ENCODE data around the gene THEM4. TPM values are rescaled to one million over a fixed set of nuclear protein-coding genes. Genes with fewer than 3 reads are reported as not detected.
A peak's percentile ranks its signal among the peaks of the same experiment; 100 is the strongest.

Gene THEM4
- total and polyA plus RNA-seq, 2 of the 8 experiments (the other 6 are each of a cell fraction or from before 2014, with no cell fraction given), result 9.9 to 11.2 TPM

- TF ChIP-seq CHD7 (IDR thresholded peaks at IDR 0.05; ENCODE audit: insufficient replicate concordance, low read length) (no peak), BRCA1 (IDR thresholded peaks at IDR 0.05; ENCODE audit: low read depth, low read length) (no peak), RFX5 (IDR thresholded peaks at IDR 0.05; ENCODE audit: borderline replicate concordance, low read depth, low read length) (no peak), KDM4A (IDR thresholded peaks at IDR 0.05; ENCODE audit: low read depth, low read length, severe bottlenecking) (peak; percentile 93), EGR1 (IDR thresholded peaks at IDR 0.05; ENCODE audit: borderline replicate concordance, low read depth, low read length) (no peak), SIX5 (IDR thresholded peaks at IDR 0.05; ENCODE audit: low read depth, low read length) (no peak)
These were observed 70.9 kb downstream of the THEM4 start (continued) for GRCh38 chr1:151838222-151839081.
